ENCODE results near the gene GDF9.

- TF ChIP-seq, protein P1, sequence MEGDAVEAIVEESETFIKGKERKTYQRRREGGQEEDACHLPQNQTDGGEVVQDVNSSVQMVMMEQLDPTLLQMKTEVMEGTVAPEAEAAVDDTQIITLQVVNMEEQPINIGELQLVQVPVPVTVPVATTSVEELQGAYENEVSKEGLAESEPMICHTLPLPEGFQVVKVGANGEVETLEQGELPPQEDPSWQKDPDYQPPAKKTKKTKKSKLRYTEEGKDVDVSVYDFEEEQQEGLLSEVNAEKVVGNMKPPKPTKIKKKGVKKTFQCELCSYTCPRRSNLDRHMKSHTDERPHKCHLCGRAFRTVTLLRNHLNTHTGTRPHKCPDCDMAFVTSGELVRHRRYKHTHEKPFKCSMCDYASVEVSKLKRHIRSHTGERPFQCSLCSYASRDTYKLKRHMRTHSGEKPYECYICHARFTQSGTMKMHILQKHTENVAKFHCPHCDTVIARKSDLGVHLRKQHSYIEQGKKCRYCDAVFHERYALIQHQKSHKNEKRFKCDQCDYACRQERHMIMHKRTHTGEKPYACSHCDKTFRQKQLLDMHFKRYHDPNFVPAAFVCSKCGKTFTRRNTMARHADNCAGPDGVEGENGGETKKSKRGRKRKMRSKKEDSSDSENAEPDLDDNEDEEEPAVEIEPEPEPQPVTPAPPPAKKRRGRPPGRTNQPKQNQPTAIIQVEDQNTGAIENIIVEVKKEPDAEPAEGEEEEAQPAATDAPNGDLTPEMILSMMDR (IDR thresholded peaks at IDR 0.05) = no peak
- no peak for TF ChIP-seq POLR2A (IDR thresholded peaks at IDR 0.05)
Measured at GRCh38 chr5:132839426-132840301, 26.6 kb downstream of the GDF9 start.
